Liver (tissue), 9 donors: Measurements from ENCODE around the gene EML1. TPM values are rescaled to one million over a fixed set of nuclear protein-coding genes. Genes with fewer than 3 reads are reported as not detected.

ENCODE experiments used
- DNase-seq: peaks from one replicate; pipeline ENCODE4 v3.0.0-alpha.2; 2017; ENCODE audit warnings: low spot score
- H3K27ac ChIP-seq, 2 donors: one replicate each; pipeline ENCODE4 v1.7.0; 2013; ENCODE audit warnings: inconsistent platforms in 2 of 2, low read length in 2 of 2, control low read depth in 1 of 2, low read depth in 1 of 2, mild to moderate bottlenecking in 1 of 2
- H3K27me3 ChIP-seq, 4 donors: one replicate each; pipeline versions ENCODE4 v1.6.1 to v1.7.0; 2013; ENCODE audit warnings: low read length in 3 of 4, inconsistent platforms in 1 of 4, mild to moderate bottlenecking in 1 of 4, moderate library complexity in 1 of 4; ENCODE audit not compliant: control insufficient read depth in 4 of 4, insufficient read depth in 4 of 4
- H3K36me3 ChIP-seq, 4 donors: one replicate each; pipeline versions ENCODE4 v1.6.1 to v1.7.0; 2013; ENCODE audit warnings: low read length in 3 of 4, mild to moderate bottlenecking in 3 of 4, low read depth in 1 of 4, moderate library complexity in 1 of 4; ENCODE audit not compliant: control insufficient read depth in 4 of 4, insufficient read depth in 3 of 4
- H3K4me1 ChIP-seq, 4 donors: one replicate each; pipeline versions ENCODE4 v1.6.1 to v1.7.0; 2013; ENCODE audit warnings: low read length in 3 of 4, mild to moderate bottlenecking in 3 of 4, moderate library complexity in 1 of 4; ENCODE audit not compliant: control insufficient read depth in 4 of 4, insufficient read depth in 4 of 4
- H3K4me3 ChIP-seq, 3 donors: one replicate each; pipeline versions ENCODE4 v1.6.1 to v1.7.0; 2013; ENCODE audit warnings: low read length in 3 of 3, control low read depth in 1 of 3, low read depth in 1 of 3, mild to moderate bottlenecking in 1 of 3
- H3K9ac ChIP-seq, 2 donors: one replicate each; pipeline ENCODE4 v1.7.0; 2013; ENCODE audit warnings: low read length in 2 of 2, mild to moderate bottlenecking in 2 of 2, moderate library complexity in 2 of 2, control low read depth in 1 of 2, low read depth in 1 of 2
- H3K9me3 ChIP-seq, 4 donors: one replicate each; pipeline versions ENCODE4 v1.6.1 to v1.7.0; 2013; ENCODE audit warnings: low read length in 3 of 4; ENCODE audit not compliant: control insufficient read depth in 4 of 4
- EGR1 ChIP-seq, 2 donors: IDR thresholded peaks; 2 replicates each; pipeline ENCODE4 v1.6.1; 2016 to 2018; ENCODE audit warnings: antibody characterized with exemption in 2 of 2, low read depth in 2 of 2
- FOXA1 ChIP-seq: IDR thresholded peaks from 2 replicates; pipeline ENCODE4 v1.6.1; 2016; ENCODE audit warnings: antibody characterized with exemption
- GABPA ChIP-seq, 2 donors: IDR thresholded peaks in 1 of 2; conservative IDR thresholded peaks in 1 of 2; 2 replicates each; pipeline ENCODE4 v1.6.1; 2016; ENCODE audit warnings: antibody characterized with exemption in 2 of 2, mild to moderate bottlenecking in 1 of 2, moderate library complexity in 1 of 2
- HNF4A ChIP-seq, 2 donors: conservative IDR thresholded peaks; 2 replicates each; pipeline ENCODE4 v1.6.1; 2016; ENCODE audit warnings: antibody characterized with exemption in 2 of 2, mild to moderate bottlenecking in 2 of 2
- HNF4G ChIP-seq: IDR thresholded peaks from 2 replicates; pipeline ENCODE4 v1.6.1; 2016; ENCODE audit warnings: antibody characterized with exemption
- JUND ChIP-seq, 2 donors: IDR thresholded peaks; 2 replicates each; pipeline ENCODE4 v1.6.1; 2016; ENCODE audit warnings: antibody characterized with exemption in 2 of 2
- NR2F2 ChIP-seq: IDR thresholded peaks from 2 replicates; pipeline ENCODE4 v1.6.1; 2016; ENCODE audit warnings: antibody characterized with exemption
- RXRA ChIP-seq, 2 donors: IDR thresholded peaks; 2 replicates each; pipeline ENCODE4 v1.6.1; 2017 to 2018; ENCODE audit warnings: antibody characterized with exemption in 2 of 2, mild to moderate bottlenecking in 1 of 2
- SP1 ChIP-seq: IDR thresholded peaks from 2 replicates; pipeline ENCODE4 v1.6.1; 2018; ENCODE audit warnings: antibody characterized with exemption, mild to moderate bottlenecking
- TAF1 ChIP-seq: conservative IDR thresholded peaks from 2 replicates; pipeline ENCODE4 v1.6.1; 2016; ENCODE audit warnings: antibody characterized with exemption, mild to moderate bottlenecking
- YY1 ChIP-seq: IDR thresholded peaks from 2 replicates; pipeline ENCODE4 v1.6.1; 2016; ENCODE audit warnings: antibody characterized with exemption, mild to moderate bottlenecking
- WGBS: extraction: QIAGEN DNeasy Blood & Tissue Kit; methylation state at CpG from one replicate; pipeline ENCODE4 v1.1.7; 2013; 5-methylcytosine and 5-hydroxymethylcytosine counted together
- polyA plus RNA-seq, 2 donors: library from polyadenylated mRNA; stranded (reverse) in 1 of 2; unstranded in 1 of 2; fragments of 200-250 nt in 1 of 2; fragments of >200 nt in 1 of 2; fragmentation: Nextera tagmentation in 1 of 2; extraction: Ambion mirVana in 1 of 2; gene quantifications; one replicate each; pipeline versions ENCODE4 v1.2.1 to v1.2.3, GENCODE V29; 2013 to 2015
- total RNA-seq, 2 donors: library from RNA; depleted of rRNA; stranded (reverse); fragments of >200 nt; gene quantifications; one replicate each; pipeline ENCODE4 v1.2.3, GENCODE V29; 2014
- TF ChIP-seq, protein P1 (sequence below): IDR thresholded peaks from 2 replicates; pipeline ENCODE4 v1.6.1; 2016; ENCODE audit warnings: antibody characterized with exemption
- TF ChIP-seq, protein P2 (sequence below): IDR thresholded peaks from 2 replicates; pipeline ENCODE4 v1.6.1; 2016; ENCODE audit warnings: antibody characterized with exemption
- TF ChIP-seq, protein P3 (sequence below): IDR thresholded peaks from 2 replicates; pipeline ENCODE4 v1.6.1; 2016; ENCODE audit warnings: antibody characterized with exemption
- TF ChIP-seq, protein P4 (sequence below): IDR thresholded peaks from 2 replicates; pipeline ENCODE4 v1.6.1; 2016; ENCODE audit warnings: antibody characterized with exemption, mild to moderate bottlenecking
- TF ChIP-seq, protein P5 (sequence below): fragments of 150-350 bp; IDR thresholded peaks from 2 replicates; pipeline ENCODE4 v1.5.1; 2017; ENCODE audit warnings: improper control_type of control experiment, low read depth, low read length; ENCODE audit not compliant: missing input control
- donor health status: healthy.
- donor health status: healthy.
- donor health status: healthy.
- donor health status: healthy.
- donor health status: healthy.

EML1 gene
- total and polyA plus RNA-seq, 4 donors = 2.7 to 14.6 (median 4.6) TPM

DNA sequence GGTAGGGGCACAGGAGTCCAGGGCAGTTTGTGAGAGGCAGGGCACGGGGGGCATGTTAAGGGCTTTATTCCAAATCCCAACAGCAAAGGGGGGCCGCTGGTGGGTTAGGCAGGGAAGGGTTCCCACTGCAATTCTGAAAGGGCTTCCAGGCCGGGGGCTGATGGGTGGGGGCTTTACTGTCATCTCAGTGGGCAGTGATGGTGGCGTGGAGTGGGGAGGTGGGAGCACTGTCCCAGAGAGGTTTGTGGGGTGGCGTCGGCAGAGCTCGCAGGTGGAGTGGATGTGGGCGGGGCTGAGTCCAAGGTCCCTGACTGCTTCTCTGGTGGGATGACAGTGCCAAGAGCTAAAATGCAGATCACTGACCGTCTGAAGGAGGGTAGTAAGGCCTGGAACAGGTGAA lies 150.4 kb downstream of the EML1 start:
- peaks cover 0 to 5% (median 0%) of the 10 kb centered on the region in 4 donors for H3K36me3 ChIP-seq
- DNase-seq = no peak
- peak overlapping the region; percentile 85 to 89 for H3K27ac ChIP-seq
- 63% methylated on average over 9 of the region's 9 CpGs for WGBS
- H3K27me3 ChIP-seq = no peaks in the 10 kb centered on the region
- no peaks in the 10 kb centered on the region for H3K9me3 ChIP-seq
- no peak for TF ChIP-seq HNF4A (conservative IDR thresholded peaks at IDR 0.05)
- TF ChIP-seq FOXA1 = no peak
- no peak for TF ChIP-seq JUND (IDR thresholded peaks at IDR 0.05)
- TF ChIP-seq, protein P1, sequence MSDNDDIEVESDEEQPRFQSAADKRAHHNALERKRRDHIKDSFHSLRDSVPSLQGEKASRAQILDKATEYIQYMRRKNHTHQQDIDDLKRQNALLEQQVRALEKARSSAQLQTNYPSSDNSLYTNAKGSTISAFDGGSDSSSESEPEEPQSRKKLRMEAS = no peak
- no peak for TF ChIP-seq TAF1
- no peak for TF ChIP-seq EGR1 (IDR thresholded peaks at IDR 0.05; ENCODE audit: low read depth in 2 of 2)
- TF ChIP-seq GABPA (IDR thresholded peaks at IDR 0.05 in 1 of 2, conservative IDR thresholded peaks at IDR 0.05 in 1 of 2) = no peak
- TF ChIP-seq, protein P2, sequence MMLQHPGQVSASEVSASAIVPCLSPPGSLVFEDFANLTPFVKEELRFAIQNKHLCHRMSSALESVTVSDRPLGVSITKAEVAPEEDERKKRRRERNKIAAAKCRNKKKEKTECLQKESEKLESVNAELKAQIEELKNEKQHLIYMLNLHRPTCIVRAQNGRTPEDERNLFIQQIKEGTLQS = no peak
- TF ChIP-seq, protein P3, sequence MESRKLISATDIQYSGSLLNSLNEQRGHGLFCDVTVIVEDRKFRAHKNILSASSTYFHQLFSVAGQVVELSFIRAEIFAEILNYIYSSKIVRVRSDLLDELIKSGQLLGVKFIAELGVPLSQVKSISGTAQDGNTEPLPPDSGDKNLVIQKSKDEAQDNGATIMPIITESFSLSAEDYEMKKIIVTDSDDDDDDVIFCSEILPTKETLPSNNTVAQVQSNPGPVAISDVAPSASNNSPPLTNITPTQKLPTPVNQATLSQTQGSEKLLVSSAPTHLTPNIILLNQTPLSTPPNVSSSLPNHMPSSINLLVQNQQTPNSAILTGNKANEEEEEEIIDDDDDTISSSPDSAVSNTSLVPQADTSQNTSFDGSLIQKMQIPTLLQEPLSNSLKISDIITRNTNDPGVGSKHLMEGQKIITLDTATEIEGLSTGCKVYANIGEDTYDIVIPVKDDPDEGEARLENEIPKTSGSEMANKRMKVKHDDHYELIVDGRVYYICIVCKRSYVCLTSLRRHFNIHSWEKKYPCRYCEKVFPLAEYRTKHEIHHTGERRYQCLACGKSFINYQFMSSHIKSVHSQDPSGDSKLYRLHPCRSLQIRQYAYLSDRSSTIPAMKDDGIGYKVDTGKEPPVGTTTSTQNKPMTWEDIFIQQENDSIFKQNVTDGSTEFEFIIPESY = no peak
- no peak for TF ChIP-seq YY1
- TF ChIP-seq, protein P4, sequence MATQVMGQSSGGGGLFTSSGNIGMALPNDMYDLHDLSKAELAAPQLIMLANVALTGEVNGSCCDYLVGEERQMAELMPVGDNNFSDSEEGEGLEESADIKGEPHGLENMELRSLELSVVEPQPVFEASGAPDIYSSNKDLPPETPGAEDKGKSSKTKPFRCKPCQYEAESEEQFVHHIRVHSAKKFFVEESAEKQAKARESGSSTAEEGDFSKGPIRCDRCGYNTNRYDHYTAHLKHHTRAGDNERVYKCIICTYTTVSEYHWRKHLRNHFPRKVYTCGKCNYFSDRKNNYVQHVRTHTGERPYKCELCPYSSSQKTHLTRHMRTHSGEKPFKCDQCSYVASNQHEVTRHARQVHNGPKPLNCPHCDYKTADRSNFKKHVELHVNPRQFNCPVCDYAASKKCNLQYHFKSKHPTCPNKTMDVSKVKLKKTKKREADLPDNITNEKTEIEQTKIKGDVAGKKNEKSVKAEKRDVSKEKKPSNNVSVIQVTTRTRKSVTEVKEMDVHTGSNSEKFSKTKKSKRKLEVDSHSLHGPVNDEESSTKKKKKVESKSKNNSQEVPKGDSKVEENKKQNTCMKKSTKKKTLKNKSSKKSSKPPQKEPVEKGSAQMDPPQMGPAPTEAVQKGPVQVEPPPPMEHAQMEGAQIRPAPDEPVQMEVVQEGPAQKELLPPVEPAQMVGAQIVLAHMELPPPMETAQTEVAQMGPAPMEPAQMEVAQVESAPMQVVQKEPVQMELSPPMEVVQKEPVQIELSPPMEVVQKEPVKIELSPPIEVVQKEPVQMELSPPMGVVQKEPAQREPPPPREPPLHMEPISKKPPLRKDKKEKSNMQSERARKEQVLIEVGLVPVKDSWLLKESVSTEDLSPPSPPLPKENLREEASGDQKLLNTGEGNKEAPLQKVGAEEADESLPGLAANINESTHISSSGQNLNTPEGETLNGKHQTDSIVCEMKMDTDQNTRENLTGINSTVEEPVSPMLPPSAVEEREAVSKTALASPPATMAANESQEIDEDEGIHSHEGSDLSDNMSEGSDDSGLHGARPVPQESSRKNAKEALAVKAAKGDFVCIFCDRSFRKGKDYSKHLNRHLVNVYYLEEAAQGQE = no peak
- no peak for TF ChIP-seq HNF4G
- TF ChIP-seq RXRA (IDR thresholded peaks at IDR 0.05) = no peak
- TF ChIP-seq NR2F2 = no peak
- TF ChIP-seq SP1 = no peak
- H3K4me1 ChIP-seq = peaks cover 17 to 61% (median 50%) of the 10 kb centered on the region in 4 donors
- no peak overlapping the region for H3K9ac ChIP-seq
- peak overlapping the region; percentile 28 to 37 (median 35) for H3K4me3 ChIP-seq

DNA sequence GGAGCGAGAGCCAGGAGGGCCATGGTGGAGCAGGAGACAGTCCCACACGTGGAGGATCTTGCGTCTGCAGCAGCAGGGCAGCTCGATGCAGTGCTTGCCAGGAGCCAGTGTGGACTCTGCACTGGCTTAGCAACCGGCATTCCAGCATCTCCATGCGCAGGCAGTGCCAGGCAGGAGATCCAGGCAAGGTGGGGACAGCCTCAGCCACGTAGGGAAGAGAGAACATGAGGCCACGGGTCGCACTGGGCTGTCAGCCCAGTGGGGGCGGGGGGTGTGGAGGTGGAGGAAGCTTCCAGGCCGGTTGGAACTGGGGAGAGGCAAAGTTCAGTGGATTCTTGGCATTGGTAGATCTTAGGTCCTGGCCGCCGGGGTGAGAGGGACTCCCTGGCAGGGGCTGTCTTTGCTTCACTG lies 151.0 kb downstream of the EML1 start:
- WGBS = 25% methylated on average over 13 of the region's 13 CpGs
- Histone ChIP-seq H3K36me3 (peaks cover 0 to 5% (median 0%) of the 10 kb centered on the region in 4 donors), H3K4me3 (peak overlapping the region; percentile 28 to 37 (median 35)), H3K27ac (peak overlapping the region; percentile 85 to 89), H3K9ac (no peak overlapping the region), H3K27me3 (no peaks in the 10 kb centered on the region), H3K9me3 (no peaks in the 10 kb centered on the region), H3K4me1 (peaks cover 17 to 64% (median 51%) of the 10 kb centered on the region in 4 donors)
- DNase-seq = no peak
- TF ChIP-seq HNF4A (conservative IDR thresholded peaks at IDR 0.05) (peak; percentile 88 to 93), NR2F2 (no peak), TAF1 (no peak), YY1 (peak; percentile 92), JUND (IDR thresholded peaks at IDR 0.05) (peak; percentile 20 to 88), SP1 (peak; percentile 96), EGR1 (IDR thresholded peaks at IDR 0.05; ENCODE audit: low read depth in 2 of 2) (peak in 1 of 2 donors; percentile 88)
- TF ChIP-seq, protein P2 = no peak
- TF ChIP-seq, protein P3 = peak; percentile 90
- TF ChIP-seq, protein P5, sequence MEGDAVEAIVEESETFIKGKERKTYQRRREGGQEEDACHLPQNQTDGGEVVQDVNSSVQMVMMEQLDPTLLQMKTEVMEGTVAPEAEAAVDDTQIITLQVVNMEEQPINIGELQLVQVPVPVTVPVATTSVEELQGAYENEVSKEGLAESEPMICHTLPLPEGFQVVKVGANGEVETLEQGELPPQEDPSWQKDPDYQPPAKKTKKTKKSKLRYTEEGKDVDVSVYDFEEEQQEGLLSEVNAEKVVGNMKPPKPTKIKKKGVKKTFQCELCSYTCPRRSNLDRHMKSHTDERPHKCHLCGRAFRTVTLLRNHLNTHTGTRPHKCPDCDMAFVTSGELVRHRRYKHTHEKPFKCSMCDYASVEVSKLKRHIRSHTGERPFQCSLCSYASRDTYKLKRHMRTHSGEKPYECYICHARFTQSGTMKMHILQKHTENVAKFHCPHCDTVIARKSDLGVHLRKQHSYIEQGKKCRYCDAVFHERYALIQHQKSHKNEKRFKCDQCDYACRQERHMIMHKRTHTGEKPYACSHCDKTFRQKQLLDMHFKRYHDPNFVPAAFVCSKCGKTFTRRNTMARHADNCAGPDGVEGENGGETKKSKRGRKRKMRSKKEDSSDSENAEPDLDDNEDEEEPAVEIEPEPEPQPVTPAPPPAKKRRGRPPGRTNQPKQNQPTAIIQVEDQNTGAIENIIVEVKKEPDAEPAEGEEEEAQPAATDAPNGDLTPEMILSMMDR = no peak
- TF ChIP-seq, protein P1 = peak; percentile 98
- TF ChIP-seq, protein P4 = peak; percentile 79
